ENCODE data around the gene LRRTM3. TPM values are rescaled to one million over a fixed set of nuclear protein-coding genes. Genes with fewer than 3 reads are reported as not detected.

The LRRTM3 gene
- total and polyA plus RNA-seq, 2 experiments from 2014 or later: 0.21 to 0.37 TPM

- TF ChIP-seq ZNF462 (CRISPR knock-in tag; IDR thresholded peaks at IDR 0.05) (no peak), ZNF331 (CRISPR knock-in tag; IDR thresholded peaks at IDR 0.05; ENCODE audit: low read depth) (no peak), JUNB (IDR thresholded peaks at IDR 0.05; ENCODE audit: unreplicated experiment) (no peak), NANOG (IDR thresholded peaks at IDR 0.05; ENCODE audit: borderline replicate concordance) (no peak)
Measured at GRCh38 chr10:67127441-67127840, 201.6 kb downstream of the LRRTM3 start (continued).

GRCh38 chr10:67140641-67141040 is 214.8 kb downstream of the LRRTM3 start:
- Histone ChIP-seq H3F3A (replicated peaks; ENCODE audit: low read depth) (no peaks in the 10 kb centered on the region), H3K4me2 (no peak overlapping the region), H3K4me3 (no peak overlapping the region), H3K4me1 (ENCODE audit: insufficient read depth) (no peaks in the 10 kb centered on the region; the same call in 1 of the 2 replicates), H3K36me3 (ENCODE audit: insufficient read depth) (no peaks in the 10 kb centered on the region), H4K20me1 (replicated peaks; ENCODE audit: insufficient read depth) (no peaks in the 10 kb centered on the region), H3K27ac (ENCODE audit: low read depth) (no peak overlapping the region), H2AFZ (no peak overlapping the region), H3K9me2 (ENCODE audit: insufficient read depth) (0 out of 2 replicates have a peak, but pooled peaks cover 2% of the 10 kb centered on the region), H3K27me3 (ENCODE audit: insufficient read depth) (no peaks in the 10 kb centered on the region), H3K79me2 (replicated peaks; ENCODE audit: insufficient read depth) (no peaks in the 10 kb centered on the region)
- no peak for TF ChIP-seq NANOG (IDR thresholded peaks at IDR 0.05; ENCODE audit: borderline replicate concordance)
- peak; percentile 52; the same call in 1 of the 2 replicates for TF ChIP-seq ZNF462 (CRISPR knock-in tag; IDR thresholded peaks at IDR 0.05)
- Mint-ChIP-seq H3K9me3 (no peaks in the 10 kb centered on the region), H3K27ac (peak overlapping the region; percentile 74; the same call in 1 of the 2 replicates), H3K36me3 (ENCODE audit: low read depth) (no peaks in the 10 kb centered on the region), H3K4me1 (peaks cover 8% of the 10 kb centered on the region; the same call in 2 of the 3 replicates), H3K27me3 (ENCODE audit: insufficient read depth, low read depth, poor library complexity) (no peaks in the 10 kb centered on the region), H3K4me3 (no peak overlapping the region)
- ATAC-seq: peak; percentile 44; the same call in 2 of the 3 replicates
- peak; percentile 27 for DNase-seq (ENCODE audit: low spot score)
